CD4-positive, alpha-beta T cell treated with Interleukin-12 subunit alpha and Interleukin-12 subunit beta, for 1 hour (primary cell): ENCODE results near the gene THSD7B.

Experiments used
- DNase-seq: peaks from one replicate; pipeline ENCODE4 v3.0.0-alpha.2; 2020

Gene THSD7B

DNA sequence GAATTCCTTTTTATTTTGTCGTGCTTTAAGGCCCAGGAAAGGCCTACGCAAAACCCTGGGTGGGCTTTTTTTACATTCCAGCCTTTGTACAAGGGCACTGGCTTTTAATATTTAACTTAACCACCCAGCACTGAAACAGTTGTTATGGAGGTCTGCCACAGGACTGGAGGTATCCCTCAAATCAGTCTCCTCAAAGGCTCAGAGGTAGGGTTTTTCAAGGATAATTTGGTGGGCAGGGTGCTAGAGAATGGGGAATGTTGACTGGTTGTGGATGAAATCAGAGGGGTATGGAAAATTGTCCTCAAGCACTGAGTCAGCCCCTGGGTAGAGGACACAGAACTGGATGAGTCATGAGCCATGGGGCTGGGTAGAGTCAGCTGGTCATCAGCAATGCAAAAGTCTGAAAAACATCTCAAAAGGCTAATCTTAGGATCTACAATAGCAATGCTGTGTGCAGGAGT is 443.1 kb downstream of the THSD7B start:
- DNase-seq, result no peak

DNA sequence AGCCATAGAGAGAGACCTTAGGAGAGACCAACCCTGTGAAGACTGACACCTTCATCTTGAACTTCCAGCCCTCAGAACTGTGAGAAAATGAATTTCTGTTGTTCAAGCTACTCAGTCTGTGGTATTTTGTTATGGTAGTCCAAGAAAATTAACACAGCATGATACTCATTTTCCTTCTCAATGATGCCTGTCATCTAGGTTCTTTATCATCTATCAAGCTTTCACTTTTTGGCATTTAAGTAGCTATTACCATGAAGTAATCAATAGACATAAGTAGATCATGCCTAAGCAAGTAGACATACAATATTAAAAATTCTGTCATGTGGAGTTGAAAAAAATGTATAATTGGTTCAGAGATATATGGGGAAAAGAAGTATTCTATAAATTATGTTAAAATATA is 444.7 kb downstream of the THSD7B start:
- no peak for DNase-seq

- no peak for DNase-seq
Measured at GRCh38 chr2:137211761-137212160, 446.4 kb downstream of the THSD7B start.

DNA sequence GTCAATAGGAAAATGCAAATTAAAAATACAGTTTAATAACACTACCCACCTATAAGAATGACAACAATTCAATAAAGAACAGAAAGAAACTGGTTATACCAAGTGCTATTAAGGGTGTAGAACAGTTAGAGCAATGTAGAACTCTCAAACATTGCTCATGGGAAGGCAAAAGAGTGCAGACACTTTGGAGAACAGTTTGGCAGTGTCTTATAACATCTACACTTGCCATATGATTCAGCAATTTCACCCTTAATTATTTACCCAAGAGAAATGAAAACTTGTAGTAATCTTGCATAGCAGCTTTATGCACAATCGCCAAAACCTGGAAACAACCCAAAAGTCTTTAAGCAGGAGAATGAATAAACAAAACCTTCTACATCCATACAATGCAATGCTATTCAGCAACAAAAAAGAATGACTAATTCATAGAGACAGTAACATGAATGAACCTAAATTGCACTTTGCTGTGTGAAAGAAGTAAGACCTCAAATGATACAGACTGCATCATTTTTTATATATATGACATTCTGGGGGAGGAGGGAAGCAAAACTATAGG is 455.2 kb downstream of the THSD7B start:
- no peak for DNase-seq

- no peak for DNase-seq
Measured at GRCh38 chr2:137221797-137222492, 456.6 kb downstream of the THSD7B start.

DNA sequence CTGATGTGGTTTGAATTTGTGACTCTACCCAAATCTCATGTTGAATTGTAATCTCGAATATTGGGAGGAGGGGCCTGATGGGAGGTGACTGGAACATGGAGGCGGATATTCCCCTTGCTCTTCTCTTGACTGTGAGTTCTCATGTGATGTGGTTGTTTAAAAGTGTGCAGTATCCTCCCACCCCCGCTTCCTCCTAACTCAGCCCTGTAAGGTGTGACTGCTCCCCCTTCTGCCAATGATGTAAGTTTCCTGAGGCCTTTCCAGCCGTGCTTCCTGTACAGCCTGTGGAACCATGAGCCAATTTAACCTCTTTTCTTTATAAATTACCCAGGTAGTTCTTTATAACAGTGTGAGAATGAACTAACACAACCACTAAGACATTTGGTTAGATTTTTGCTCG is 458.4 kb downstream of the THSD7B start:
- DNase-seq, result no peak

GRCh38 chr2:137228566-137228965 is 463.2 kb downstream of the THSD7B start:
- no peak for DNase-seq

DNA sequence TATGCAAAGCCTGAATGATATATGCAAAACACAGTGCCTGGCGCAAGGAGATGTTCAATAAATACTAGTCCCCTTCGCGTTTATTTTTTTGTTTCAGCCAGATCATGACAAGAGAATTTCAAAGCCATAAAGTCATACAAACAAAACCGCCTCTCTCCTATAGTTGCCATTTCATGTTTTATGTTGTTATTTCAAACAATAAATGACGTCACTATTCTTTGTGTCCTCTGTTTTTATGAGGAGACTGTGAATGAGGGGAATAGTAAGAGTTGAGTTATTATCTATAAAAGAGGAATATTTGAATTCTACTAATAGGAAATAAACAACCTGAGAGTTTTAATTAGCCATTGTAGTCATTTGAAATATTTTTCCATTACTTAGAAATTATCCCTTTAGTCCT is 464.5 kb downstream of the THSD7B start:
- no peak for DNase-seq

DNA sequence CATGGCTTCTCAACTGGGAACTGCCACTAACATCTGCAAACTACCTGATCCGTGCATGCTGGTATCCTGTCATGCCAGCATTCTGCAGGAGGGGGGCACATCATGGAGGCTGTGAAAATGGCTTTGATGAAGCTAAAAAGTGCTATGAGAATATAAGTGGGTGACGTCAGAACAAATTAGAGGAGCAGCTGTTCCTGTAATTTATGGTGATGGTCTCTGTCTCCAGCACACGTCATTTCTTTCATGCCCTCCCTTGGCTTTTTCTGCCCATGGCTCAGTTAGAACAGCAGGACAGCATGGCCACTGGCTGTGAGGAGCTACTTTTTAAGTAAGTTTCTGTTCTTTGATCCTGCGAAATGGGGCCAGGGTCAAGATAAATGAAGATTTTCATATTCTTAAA is 466.3 kb downstream of the THSD7B start:
- DNase-seq, result no peak

GRCh38 chr2:137232076-137232475 is 466.7 kb downstream of the THSD7B start:
- no peak for DNase-seq

GRCh38 chr2:137233091-137233490 is 467.7 kb downstream of the THSD7B start:
- no peak for DNase-seq

GRCh38 chr2:137237055-137237454 is 471.7 kb downstream of the THSD7B start:
- DNase-seq, result no peak

- DNase-seq, result no peak
Measured at GRCh38 chr2:137238065-137238464, 472.7 kb downstream of the THSD7B start.

DNA sequence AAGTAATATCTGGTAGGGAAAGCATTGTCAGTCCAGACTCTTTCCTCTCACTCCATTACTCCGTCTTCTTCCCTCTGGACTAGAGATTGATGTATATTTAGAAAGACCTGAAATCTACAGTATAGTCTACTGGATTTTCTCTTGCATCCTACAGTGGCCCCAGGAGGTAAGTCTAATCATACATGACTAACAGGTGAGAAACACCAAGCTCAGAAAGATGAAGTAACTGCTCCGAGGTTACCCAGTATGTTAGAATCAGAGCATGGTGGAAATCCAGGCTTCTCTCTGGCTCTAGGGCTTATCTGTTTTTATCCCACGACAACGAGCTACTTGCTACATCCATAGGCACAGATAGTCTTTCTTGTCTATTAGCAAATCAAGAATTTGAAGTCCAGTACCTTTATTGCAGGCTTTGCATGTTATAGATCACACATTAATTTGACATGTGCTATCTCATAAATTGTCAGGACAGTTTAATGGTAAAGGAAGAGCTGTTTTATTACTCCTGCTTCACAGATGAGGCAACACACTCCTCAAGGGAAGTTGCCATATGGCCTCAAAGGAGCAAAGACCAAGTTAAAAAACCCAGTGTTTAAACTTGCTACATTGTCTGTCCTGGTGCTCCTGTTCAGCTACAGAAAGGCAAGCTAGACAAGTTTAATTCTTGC is 484.3 kb downstream of the THSD7B start:
- no peak for DNase-seq

DNA sequence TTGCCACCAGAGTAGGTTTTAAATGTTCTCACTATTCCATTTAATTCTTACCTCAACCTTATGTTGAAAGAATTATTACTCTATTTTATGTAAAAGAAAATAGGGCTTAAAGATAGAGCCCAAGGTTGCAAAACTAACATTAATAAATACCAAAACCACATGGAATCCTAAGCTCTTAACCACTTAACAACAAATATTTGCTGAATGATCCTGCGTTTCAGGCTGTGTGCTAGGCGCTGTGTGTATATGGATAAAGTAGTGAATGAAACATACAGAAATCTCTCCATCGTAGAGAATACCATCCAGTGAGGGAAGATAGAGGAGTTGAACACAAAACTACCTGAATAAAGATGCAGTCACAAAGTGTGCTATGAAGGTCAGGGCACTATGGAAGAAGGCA is 485.1 kb downstream of the THSD7B start:
- DNase-seq, result no peak

DNA sequence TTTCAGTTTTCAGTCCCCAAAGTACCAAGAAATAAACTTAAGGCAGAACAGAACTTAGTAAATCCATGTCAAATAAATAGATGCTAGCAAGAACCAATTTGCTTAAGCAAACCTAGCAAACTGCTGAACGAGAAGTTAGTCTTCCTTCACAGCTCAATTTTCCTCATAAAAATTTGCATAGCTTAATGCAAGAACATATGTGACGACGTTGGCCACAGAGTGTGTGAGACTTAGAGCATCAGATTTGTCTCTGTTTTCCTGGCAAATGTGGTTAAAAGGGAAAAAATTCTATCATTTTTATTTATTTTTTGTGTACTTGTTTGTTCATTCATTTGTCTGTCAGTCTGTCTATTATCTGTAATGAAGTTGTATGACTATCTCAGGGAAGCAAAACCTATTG is 485.7 kb downstream of the THSD7B start:
- DNase-seq, result no peak

GRCh38 chr2:137252934-137253333 is 487.6 kb downstream of the THSD7B start:
- no peak for DNase-seq

- DNase-seq, result no peak
Measured at GRCh38 chr2:137254052-137254451, 488.7 kb downstream of the THSD7B start.

GRCh38 chr2:137255345-137255744 is 490.0 kb downstream of the THSD7B start:
- DNase-seq, result no peak

DNA sequence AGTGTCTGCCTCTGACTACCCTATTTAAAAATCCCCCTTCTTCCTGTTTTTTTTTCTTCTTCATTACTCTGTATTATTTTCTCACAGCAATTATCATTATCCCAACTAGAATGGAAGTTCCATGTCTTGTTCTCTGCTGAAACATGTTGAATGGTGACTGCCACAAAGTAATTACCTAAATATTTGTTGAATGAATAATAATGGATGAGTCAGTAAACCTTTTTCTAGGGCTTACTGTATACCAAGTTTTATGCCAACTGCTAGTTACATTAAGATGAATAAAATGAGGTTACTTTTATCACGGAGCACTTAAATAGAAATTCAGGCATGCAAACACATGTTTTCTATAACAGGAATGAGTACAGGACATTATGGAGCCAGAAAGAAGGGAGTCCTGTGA is 490.6 kb downstream of the THSD7B start:
- DNase-seq, result no peak

DNA sequence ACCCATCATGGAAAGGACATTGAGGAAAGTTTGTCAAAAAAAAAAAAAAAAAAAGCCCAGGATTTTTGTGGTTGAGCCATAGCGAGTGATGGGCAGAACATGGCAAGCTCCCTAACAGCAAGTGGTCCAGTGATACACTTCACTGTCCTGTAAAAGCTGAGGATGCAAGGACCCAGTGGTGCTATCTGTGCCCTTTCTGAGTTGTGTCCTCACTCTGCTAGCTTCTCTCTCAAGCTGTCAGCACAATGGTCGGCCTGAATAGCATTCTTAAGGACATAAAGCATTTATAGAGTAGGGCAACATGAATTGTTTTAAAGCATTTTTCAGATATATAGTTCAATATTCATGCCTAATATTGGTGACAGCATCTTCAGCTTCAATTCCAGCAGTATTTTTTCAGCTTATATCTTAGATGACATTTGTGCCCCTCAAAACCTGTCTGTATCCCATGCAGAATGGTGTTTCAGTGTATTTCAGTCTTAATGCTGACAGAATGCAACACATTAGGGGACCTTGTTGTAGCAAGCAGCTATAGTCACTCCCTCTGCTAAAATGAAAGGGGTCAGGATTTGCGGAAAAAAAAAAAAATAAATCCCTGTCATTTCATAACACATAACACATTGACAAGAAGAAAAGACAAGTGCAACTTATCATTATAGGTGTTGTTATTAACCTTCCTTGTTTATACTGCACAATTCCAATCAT is 496.7 kb downstream of the THSD7B start:
- DNase-seq, result no peak

GRCh38 chr2:137262594-137262993 is 497.2 kb downstream of the THSD7B start:
- no peak for DNase-seq

GRCh38 chr2:137287913-137288639 is 522.7 kb downstream of the THSD7B start:
- DNase-seq, result no peak
